ENCODE measurements around the gene OR5D16. TPM values are rescaled to one million over a fixed set of nuclear protein-coding genes. Genes with fewer than 3 reads are reported as not detected.

Gene OR5D16
- total RNA-seq, result not detected in 2 replicates
- polyA plus RNA-seq, result not detected in 2 replicates

- Histone ChIP-seq H3K27me3 (no peaks in the 10 kb centered on the region), H3K4me1 (ENCODE audit: low read depth) (no peaks in the 10 kb centered on the region), H3K4me3 (no peak within 1 kb of the TSS), H3K9me3 (ENCODE audit: low read depth) (no peaks in the 10 kb centered on the region), H3K36me3 (no peaks in the 10 kb centered on the region), H3K27ac (no peak within 1 kb of the TSS)
- DNase-seq (ENCODE audit: low read depth in 1 of 2, low spot score in 1 of 2), result no peak
- TF ChIP-seq CTCF (IDR thresholded peaks at IDR 0.05; ENCODE audit: low read depth, low read length), result no peak
Measured at GRCh38 chr11:55838452-55838851, at the start of gene OR5D16. TSS of gene OR5D16 (plus strand) at chr11:55838752. CDS start at chr11:55838752, 0 bp downstream.

- no peak for TF ChIP-seq CTCF (IDR thresholded peaks at IDR 0.05; ENCODE audit: low read depth, low read length)
- no peaks in the 10 kb centered on the region for H3K4me1 ChIP-seq (ENCODE audit: low read depth)
- no peak overlapping the region for H3K27ac ChIP-seq
- peaks cover 7% of the 10 kb centered on the region for H3K9me3 ChIP-seq (ENCODE audit: low read depth)
- H3K4me3 ChIP-seq, result no peak overlapping the region
- H3K27me3 ChIP-seq, result no peaks in the 10 kb centered on the region
- no peaks in the 10 kb centered on the region for H3K36me3 ChIP-seq
- no peak for DNase-seq (ENCODE audit: low read depth in 1 of 2, low spot score in 1 of 2)
Measured at GRCh38 chr11:55791606-55792005, 46.9 kb upstream of the OR5D16 start.

GRCh38 chr11:55793321-55793720 is 45.2 kb upstream of the OR5D16 start:
- H3K27me3 ChIP-seq, result no peaks in the 10 kb centered on the region
- no peaks in the 10 kb centered on the region for H3K4me1 ChIP-seq (ENCODE audit: low read depth)
- no peak overlapping the region for H3K4me3 ChIP-seq
- no peak for DNase-seq (ENCODE audit: low read depth in 1 of 2, low spot score in 1 of 2)
- no peak overlapping the region for H3K27ac ChIP-seq
- H3K9me3 ChIP-seq (ENCODE audit: low read depth), result peaks cover 7% of the 10 kb centered on the region
- no peaks in the 10 kb centered on the region for H3K36me3 ChIP-seq
- no peak for TF ChIP-seq CTCF (IDR thresholded peaks at IDR 0.05; ENCODE audit: low read depth, low read length)

- Histone ChIP-seq H3K36me3 (no peaks in the 10 kb centered on the region), H3K27ac (no peak within 1 kb of the TSS), H3K4me1 (ENCODE audit: low read depth) (no peaks in the 10 kb centered on the region), H3K9me3 (ENCODE audit: low read depth) (peaks cover 7% of the 10 kb centered on the region), H3K4me3 (no peak within 1 kb of the TSS), H3K27me3 (no peaks in the 10 kb centered on the region)
- no peak for TF ChIP-seq CTCF (IDR thresholded peaks at IDR 0.05; ENCODE audit: low read depth, low read length)
- no peak for DNase-seq (ENCODE audit: low read depth in 1 of 2, low spot score in 1 of 2)
Measured at GRCh38 chr11:55795256-55795655, 43.3 kb upstream of the OR5D16 start, which contains the start of gene OR5D14. TSS of gene OR5D14 (plus strand) at chr11:55795556. CDS start at chr11:55795556, 0 bp downstream.

- DNase-seq (ENCODE audit: low read depth in 1 of 2, low spot score in 1 of 2), result no peak
- Histone ChIP-seq H3K4me3 (no peak overlapping the region), H3K36me3 (no peaks in the 10 kb centered on the region), H3K27me3 (no peaks in the 10 kb centered on the region), H3K9me3 (ENCODE audit: low read depth) (no peaks in the 10 kb centered on the region), H3K4me1 (ENCODE audit: low read depth) (no peaks in the 10 kb centered on the region), H3K27ac (no peak overlapping the region)
- no peak for TF ChIP-seq CTCF (IDR thresholded peaks at IDR 0.05; ENCODE audit: low read depth, low read length)
Measured at GRCh38 chr11:55806248-55806647, 32.3 kb upstream of the OR5D16 start.

GRCh38 chr11:55811067-55811466 is 27.5 kb upstream of the OR5D16 start, which contains the start of gene OR5L1:
TSS of gene OR5L1 (plus strand) at chr11:55811367. CDS start at chr11:55811467, 100 bp downstream.
- H3K4me3 ChIP-seq, result no peak within 1 kb of the TSS
- TF ChIP-seq CTCF (IDR thresholded peaks at IDR 0.05; ENCODE audit: low read depth, low read length), result no peak
- no peaks in the 10 kb centered on the region for H3K36me3 ChIP-seq
- no peak for DNase-seq (ENCODE audit: low read depth in 1 of 2, low spot score in 1 of 2)
- no peaks in the 10 kb centered on the region for H3K9me3 ChIP-seq (ENCODE audit: low read depth)
- H3K27me3 ChIP-seq, result no peaks in the 10 kb centered on the region
- no peaks in the 10 kb centered on the region for H3K4me1 ChIP-seq (ENCODE audit: low read depth)
- H3K27ac ChIP-seq, result no peak within 1 kb of the TSS
